MM.1S (cell line): ENCODE data around the gene SNX6.

Experiments used
- DNase-seq: peaks from one replicate; pipeline ENCODE4 v3.0.0-alpha.2; 2015
- H2AFZ ChIP-seq: fragments of 300-600 bp; sonication (generic); 2 replicates; pipeline ENCODE4 v1.6.0; 2016; ENCODE audit warnings: antibody characterized with exemption, low read length
- H3F3A ChIP-seq: fragments of 300-600 bp; sonication (generic); 2 replicates; pipeline ENCODE4 v1.6.1; 2016; ENCODE audit warnings: mild to moderate bottlenecking, antibody characterized with exemption, low read length, moderate library complexity, mixed read lengths; ENCODE audit not compliant: insufficient read depth
- H3K27ac ChIP-seq: fragments of 300-600 bp; sonication (generic); 2 replicates; pipeline ENCODE4 v1.5.1; 2016; ENCODE audit warnings: mild to moderate bottlenecking, low read length
- H3K27me3 ChIP-seq: fragments of 300-600 bp; sonication (generic); replicated peaks from 2 replicates; pipeline ENCODE4 v1.6.0; 2016; ENCODE audit warnings: low read length; ENCODE audit not compliant: insufficient read depth
- H3K36me3 ChIP-seq: fragments of 300-600 bp; sonication (generic); replicated peaks from 2 replicates; pipeline ENCODE4 v1.6.1; 2016; ENCODE audit warnings: mild to moderate bottlenecking, low read length, mixed read lengths; ENCODE audit not compliant: insufficient read depth
- H3K4me1 ChIP-seq: fragments of 300-600 bp; sonication (generic); 2 replicates; pipeline ENCODE4 v1.6.1; 2016; ENCODE audit warnings: low read length, mixed read lengths
- H3K4me2 ChIP-seq: fragments of 300-600 bp; sonication (generic); 2 replicates; pipeline ENCODE4 v1.6.0; 2016; ENCODE audit warnings: low read depth, low read length
- H3K4me3 ChIP-seq: fragments of 300-600 bp; sonication (generic); 2 replicates; pipeline ENCODE4 v1.5.1; 2016; ENCODE audit warnings: low read length, mixed read lengths
- H3K79me2 ChIP-seq: fragments of 300-600 bp; sonication (generic); 2 replicates; pipeline ENCODE4 v1.6.1; 2016; ENCODE audit warnings: mixed run types, low read length, mixed read lengths
- H3K9ac ChIP-seq: fragments of 300-600 bp; sonication (generic); 2 replicates; pipeline ENCODE4 v1.6.1; 2016; ENCODE audit warnings: low read length, mixed read lengths
- H3K9me2 ChIP-seq: fragments of 300-600 bp; sonication (generic); replicated peaks from 2 replicates; pipeline ENCODE4 v1.6.1; 2016; ENCODE audit warnings: mild to moderate bottlenecking, low read length, mixed read lengths; ENCODE audit not compliant: insufficient read depth
- H3K9me3 ChIP-seq: fragments of 300-600 bp; sonication (generic); replicated peaks from 2 replicates; pipeline ENCODE4 v1.6.1; 2016; ENCODE audit warnings: mild to moderate bottlenecking, low read length, mixed read lengths; ENCODE audit not compliant: insufficient read depth
- H4K20me1 ChIP-seq: fragments of 300-600 bp; sonication (generic); 2 replicates; pipeline ENCODE4 v1.6.1; 2016; ENCODE audit warnings: mild to moderate bottlenecking, low read length, moderate library complexity, mixed read lengths; ENCODE audit not compliant: insufficient read depth
- CTCF ChIP-seq: fragments of 300-600 bp; sonication (generic); IDR thresholded peaks from 2 replicates; pipeline ENCODE4 v1.5.1; 2016; ENCODE audit warnings: antibody characterized with exemption, low read length, mixed read lengths
- EZH2 ChIP-seq: fragments of 300-600 bp; sonication (generic); optimal IDR thresholded peaks from 2 replicates; pipeline ENCODE3; 2017; ENCODE audit warnings: low read depth, mild to moderate bottlenecking, antibody characterized with exemption, low read length, mixed read lengths
- EZH2phosphoT487 ChIP-seq: fragments of 300-600 bp; sonication (generic); IDR thresholded peaks from 2 replicates; pipeline ENCODE4 v1.6.1; 2018; ENCODE audit warnings: antibody characterized with exemption, low read length

Gene SNX6

DNA sequence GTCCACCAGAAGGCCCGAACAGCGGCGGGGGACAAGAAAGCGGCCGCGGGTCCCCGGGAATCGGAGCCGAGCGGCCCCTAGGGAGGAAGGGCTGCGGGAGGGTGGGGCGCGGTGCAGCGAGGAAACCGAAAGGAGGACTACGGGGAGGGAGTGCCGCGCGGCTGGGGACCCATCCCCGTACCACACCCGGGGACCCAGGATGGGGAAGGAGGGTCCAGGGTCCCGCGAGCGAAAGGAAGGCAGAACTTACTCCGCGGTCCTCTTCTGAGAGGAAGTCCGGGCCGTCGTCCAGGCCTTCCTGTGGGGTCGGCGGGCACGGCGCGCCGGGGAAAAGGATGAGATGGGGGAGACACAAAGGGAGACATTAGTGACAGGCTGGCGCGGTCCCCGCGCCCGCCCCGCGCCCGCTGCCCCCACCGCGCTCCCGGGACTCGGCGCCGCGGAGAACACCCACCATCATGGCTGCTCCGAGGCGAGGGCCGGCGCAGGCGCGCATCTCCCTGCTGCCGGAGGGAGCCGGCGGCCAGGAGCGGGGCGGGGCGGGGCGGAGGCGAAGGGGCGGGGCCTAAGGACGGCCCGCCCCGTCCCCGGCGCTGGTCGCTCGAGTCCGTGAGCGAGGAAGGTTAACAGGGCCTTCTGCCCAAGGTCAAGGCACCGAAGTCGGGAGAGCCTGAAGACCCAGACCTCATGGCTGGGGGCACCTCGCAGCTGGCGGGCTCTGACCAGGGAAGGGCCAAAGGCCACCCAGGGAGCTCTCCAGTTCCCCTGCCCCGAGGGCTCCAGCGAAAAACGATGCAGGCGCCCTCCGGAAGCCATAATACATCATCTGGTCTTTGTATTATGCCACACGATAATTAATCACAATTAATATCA lies at the start of gene SNX6:
Gene SNX6 (minus strand): TSS at position 492 of the 873 bp plus-strand sequence. CDS start 32 bp downstream, at position 460.
- Histone ChIP-seq H2AFZ (peak within 1 kb of the TSS; percentile 77), H3K9me3 (no peaks in the 10 kb centered on the region), H3K4me1 (0 out of 2 replicates have a peak, but pooled peaks cover 3% of the 10 kb centered on the region), H3K79me2 (peaks cover 36% of the 10 kb centered on the region), H3K4me2 (peak within 1 kb of the TSS; percentile 52), H3F3A (no peaks in the 10 kb centered on the region), H3K27ac (peak within 1 kb of the TSS; percentile 49; the same call in 1 of the 2 replicates), H3K9ac (peak within 1 kb of the TSS; percentile 77), H3K9me2 (no peaks in the 10 kb centered on the region), H3K36me3 (no peaks in the 10 kb centered on the region), H3K4me3 (peak within 1 kb of the TSS; percentile 87), H4K20me1 (no peaks in the 10 kb centered on the region), H3K27me3 (no peaks in the 10 kb centered on the region)
- TF ChIP-seq EZH2: no peak
- no peak for TF ChIP-seq EZH2phosphoT487
- TF ChIP-seq CTCF: no peak
- peak; percentile 63 for DNase-seq

- H2AFZ ChIP-seq: no peak overlapping the region
- no peaks in the 10 kb centered on the region for H3F3A ChIP-seq
- H3K4me1 ChIP-seq: no peaks in the 10 kb centered on the region
- DNase-seq: no peak
- no peaks in the 10 kb centered on the region for H3K9me3 ChIP-seq
- TF ChIP-seq CTCF: no peak
- TF ChIP-seq EZH2phosphoT487: no peak
- TF ChIP-seq EZH2: no peak
- no peaks in the 10 kb centered on the region for H3K79me2 ChIP-seq
- no peaks in the 10 kb centered on the region for H4K20me1 ChIP-seq
- H3K4me3 ChIP-seq: no peak overlapping the region
- H3K9ac ChIP-seq: no peak overlapping the region
- H3K27me3 ChIP-seq: no peaks in the 10 kb centered on the region
- no peak overlapping the region for H3K4me2 ChIP-seq
- H3K36me3 ChIP-seq: no peaks in the 10 kb centered on the region
- no peaks in the 10 kb centered on the region for H3K9me2 ChIP-seq
- no peak overlapping the region for H3K27ac ChIP-seq
Observed at GRCh38 chr14:34678735-34679134, 48.8 kb upstream of the SNX6 start.

GRCh38 chr14:34678306-34678705 lies 48.4 kb upstream of the SNX6 start:
- Histone ChIP-seq H3K79me2 (no peaks in the 10 kb centered on the region), H4K20me1 (no peaks in the 10 kb centered on the region), H3K9ac (no peak overlapping the region), H3F3A (no peaks in the 10 kb centered on the region), H3K27ac (no peak overlapping the region), H3K4me1 (no peaks in the 10 kb centered on the region), H3K36me3 (no peaks in the 10 kb centered on the region), H3K9me2 (no peaks in the 10 kb centered on the region), H3K27me3 (no peaks in the 10 kb centered on the region), H3K4me3 (no peak overlapping the region), H2AFZ (no peak overlapping the region), H3K4me2 (no peak overlapping the region), H3K9me3 (no peaks in the 10 kb centered on the region)
- no peak for DNase-seq
- TF ChIP-seq EZH2phosphoT487: no peak
- TF ChIP-seq CTCF: no peak
- TF ChIP-seq EZH2: no peak
